HG03460 (cell line): ENCODE measurements around the gene ERI3.

Experiments
- ATAC-seq: cut with Tn5 transposase; IDR thresholded peaks from one replicate; pipeline ENCODE4 v1.9.1; 2021; ENCODE audit not compliant: unreplicated experiment

Gene ERI3

GRCh38 chr1:44351289-44351688 is 3.8 kb downstream of the ERI3 start:
- no peak for ATAC-seq

- ATAC-seq = no peak
Observed at GRCh38 chr1:44348061-44348485, 7.0 kb downstream of the ERI3 start.

- ATAC-seq = no peak
Observed at GRCh38 chr1:44347280-44347679, 7.8 kb downstream of the ERI3 start.

- no peak for ATAC-seq
Observed at GRCh38 chr1:44346878-44347277, 8.2 kb downstream of the ERI3 start.

GRCh38 chr1:44346184-44346583 is 8.9 kb downstream of the ERI3 start:
- no peak for ATAC-seq

GRCh38 chr1:44345187-44345775 is 9.8 kb downstream of the ERI3 start:
- no peak for ATAC-seq

- no peak for ATAC-seq
Observed at GRCh38 chr1:44339731-44340130, 15.3 kb downstream of the ERI3 start.

- ATAC-seq = no peak
Observed at GRCh38 chr1:44338136-44338535, 16.9 kb downstream of the ERI3 start.

GRCh38 chr1:44336668-44337067 is 18.4 kb downstream of the ERI3 start:
- ATAC-seq = no peak

- no peak for ATAC-seq
Observed at GRCh38 chr1:44334968-44335367, 20.1 kb downstream of the ERI3 start.

- ATAC-seq = no peak
Observed at GRCh38 chr1:44333376-44333775, 21.7 kb downstream of the ERI3 start.

- no peak for ATAC-seq
Observed at GRCh38 chr1:44332505-44332904, 22.6 kb downstream of the ERI3 start.

- no peak for ATAC-seq
Observed at GRCh38 chr1:44330935-44331334, 24.1 kb downstream of the ERI3 start.

GRCh38 chr1:44328671-44329416 is 26.2 kb downstream of the ERI3 start:
- ATAC-seq = no peak

GRCh38 chr1:44327679-44328491 is 27.2 kb downstream of the ERI3 start:
- ATAC-seq = no peak

GRCh38 chr1:44326821-44327465 is 28.1 kb downstream of the ERI3 start:
- no peak for ATAC-seq

GRCh38 chr1:44326024-44326701 is 28.9 kb downstream of the ERI3 start:
- ATAC-seq = no peak

- ATAC-seq = no peak
Observed at GRCh38 chr1:44323947-44324346, 31.1 kb downstream of the ERI3 start.

- ATAC-seq = no peak
Observed at GRCh38 chr1:44322367-44322766, 32.7 kb downstream of the ERI3 start.

- ATAC-seq = no peak
Observed at GRCh38 chr1:44321466-44321865, 33.6 kb downstream of the ERI3 start.
